ENCODE results near the gene DENND1A. TPM values are rescaled to one million over a fixed set of nuclear protein-coding genes. Genes with fewer than 3 reads are reported as not detected.

DENND1A gene
- total and polyA plus RNA-seq, 2 experiments from 2014 or later = 13.1 to 28.7 TPM

DNA sequence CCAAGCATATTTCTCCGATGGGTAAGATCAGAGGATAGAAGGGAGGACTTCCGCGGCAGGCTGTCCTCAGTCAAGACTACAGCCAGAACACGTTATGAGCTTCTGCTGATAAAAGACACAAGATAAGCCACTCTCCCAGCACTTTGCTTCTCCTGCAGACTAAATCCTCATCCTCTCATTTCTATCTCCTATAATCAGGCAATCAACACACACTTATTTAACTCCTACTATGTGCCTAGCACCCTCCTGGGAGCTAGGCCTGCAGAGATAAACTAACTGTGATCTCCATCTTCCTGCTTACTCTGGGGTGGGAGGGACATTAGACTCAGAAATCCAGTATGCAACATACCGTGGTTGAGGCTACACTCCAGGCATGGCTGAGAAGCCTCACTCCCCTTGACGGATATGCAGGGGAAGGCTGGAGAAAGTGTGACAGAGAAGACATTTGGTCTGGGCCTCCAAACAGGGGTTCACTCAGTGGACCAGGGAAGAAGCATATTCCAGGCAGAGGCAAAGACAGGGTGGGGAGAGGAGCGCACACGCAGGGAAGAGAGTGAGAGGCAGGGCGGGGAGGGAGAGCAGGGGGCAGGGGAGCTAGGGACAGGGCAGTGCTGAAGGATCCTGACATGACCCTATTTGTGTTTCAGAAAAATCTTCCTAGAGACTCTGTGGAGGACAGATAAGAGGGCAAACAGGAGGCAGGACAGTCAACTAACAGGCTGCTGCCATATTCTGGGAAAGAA, 274.1 kb downstream of the DENND1A start:
- Histone ChIP-seq H3K27ac (ENCODE audit: low read depth) (no peak overlapping the region), H2AFZ (no peak overlapping the region), H3K36me3 (ENCODE audit: insufficient read depth) (no peaks in the 10 kb centered on the region), H3F3A (replicated peaks; ENCODE audit: low read depth) (no peaks in the 10 kb centered on the region), H3K4me1 (ENCODE audit: insufficient read depth) (peaks cover 15% of the 10 kb centered on the region), H4K20me1 (replicated peaks; ENCODE audit: insufficient read depth) (no peaks in the 10 kb centered on the region; the same call in 1 of the 2 replicates), H3K4me2 (no peak overlapping the region), H3K9me2 (ENCODE audit: insufficient read depth) (no peaks in the 10 kb centered on the region), H3K27me3 (ENCODE audit: insufficient read depth) (no peaks in the 10 kb centered on the region), H3K4me3 (no peak overlapping the region), H3K79me2 (replicated peaks; ENCODE audit: insufficient read depth) (no peaks in the 10 kb centered on the region)
- DNase-seq (ENCODE audit: low spot score) (no peak), ATAC-seq (no peak)
- no peak overlapping the region for H3K27ac Mint-ChIP-seq
- H3K36me3 Mint-ChIP-seq (ENCODE audit: low read depth) = peaks cover 7% of the 10 kb centered on the region; the same call in 2 of the 3 replicates
- H3K9me3 Mint-ChIP-seq = no peaks in the 10 kb centered on the region; the same call in 2 of the 3 replicates
- peaks cover 42% of the 10 kb centered on the region for H3K4me1 Mint-ChIP-seq
- no peak overlapping the region for H3K4me3 Mint-ChIP-seq
- TF ChIP-seq NANOG (IDR thresholded peaks at IDR 0.05; ENCODE audit: borderline replicate concordance) = no peak
- TF ChIP-seq CREB1 (CRISPR knock-in tag; IDR thresholded peaks at IDR 0.05; ENCODE audit: low read depth) = no peak
- H3K27me3 Mint-ChIP-seq (ENCODE audit: insufficient read depth, low read depth, poor library complexity) = no peaks in the 10 kb centered on the region

DNA sequence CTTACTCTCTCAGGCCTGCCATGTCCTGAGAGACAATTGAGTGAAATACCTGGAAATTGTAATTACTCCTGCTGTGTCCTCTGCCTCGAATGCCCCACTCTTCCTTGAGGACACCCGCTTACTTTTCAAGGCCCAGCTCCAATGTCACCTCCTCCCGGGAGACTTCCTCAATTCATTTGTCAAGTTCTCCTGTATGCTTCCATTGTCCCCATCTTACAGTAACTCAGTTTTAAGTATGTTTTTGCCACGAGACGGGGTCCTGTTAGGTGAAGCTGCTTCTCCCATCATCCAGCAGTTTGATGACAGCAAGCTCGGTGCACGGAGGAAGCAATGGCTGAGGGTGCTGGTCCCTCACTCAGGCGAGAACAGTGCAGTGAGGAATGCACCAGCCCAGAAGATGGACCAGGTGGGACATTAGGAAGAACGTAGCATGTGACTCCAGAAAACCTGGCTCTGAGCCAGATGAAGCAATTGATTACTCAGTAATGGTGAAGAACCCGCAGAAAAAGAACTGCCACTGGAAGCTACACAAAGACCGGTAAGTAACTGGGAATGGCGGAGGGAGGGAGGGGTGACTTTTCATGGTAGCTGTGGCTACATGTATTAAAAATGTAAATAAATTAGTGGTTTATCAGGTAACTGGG, 274.8 kb downstream of the DENND1A start:
- no peak for DNase-seq (ENCODE audit: low spot score)
- Mint-ChIP-seq H3K36me3 (ENCODE audit: low read depth) (peaks cover 7% of the 10 kb centered on the region; the same call in 2 of the 3 replicates), H3K27ac (no peak overlapping the region), H3K9me3 (no peaks in the 10 kb centered on the region; the same call in 2 of the 3 replicates), H3K4me3 (no peak overlapping the region), H3K27me3 (ENCODE audit: insufficient read depth, low read depth, poor library complexity) (no peaks in the 10 kb centered on the region), H3K4me1 (peaks cover 35% of the 10 kb centered on the region)
- Histone ChIP-seq H2AFZ (no peak overlapping the region), H3K27ac (ENCODE audit: low read depth) (no peak overlapping the region), H3K27me3 (ENCODE audit: insufficient read depth) (no peaks in the 10 kb centered on the region), H3K36me3 (ENCODE audit: insufficient read depth) (no peaks in the 10 kb centered on the region), H3K4me1 (ENCODE audit: insufficient read depth) (peaks cover 15% of the 10 kb centered on the region), H3F3A (replicated peaks; ENCODE audit: low read depth) (no peaks in the 10 kb centered on the region), H3K4me3 (no peak overlapping the region), H3K9me2 (ENCODE audit: insufficient read depth) (no peaks in the 10 kb centered on the region), H3K79me2 (replicated peaks; ENCODE audit: insufficient read depth) (no peaks in the 10 kb centered on the region), H3K4me2 (no peak overlapping the region), H4K20me1 (replicated peaks; ENCODE audit: insufficient read depth) (no peaks in the 10 kb centered on the region; the same call in 1 of the 2 replicates)
- no peak for ATAC-seq
- TF ChIP-seq STAT1 (IDR thresholded peaks at IDR 0.05; ENCODE audit: unreplicated experiment) = no peak
- TF ChIP-seq, protein P1, sequence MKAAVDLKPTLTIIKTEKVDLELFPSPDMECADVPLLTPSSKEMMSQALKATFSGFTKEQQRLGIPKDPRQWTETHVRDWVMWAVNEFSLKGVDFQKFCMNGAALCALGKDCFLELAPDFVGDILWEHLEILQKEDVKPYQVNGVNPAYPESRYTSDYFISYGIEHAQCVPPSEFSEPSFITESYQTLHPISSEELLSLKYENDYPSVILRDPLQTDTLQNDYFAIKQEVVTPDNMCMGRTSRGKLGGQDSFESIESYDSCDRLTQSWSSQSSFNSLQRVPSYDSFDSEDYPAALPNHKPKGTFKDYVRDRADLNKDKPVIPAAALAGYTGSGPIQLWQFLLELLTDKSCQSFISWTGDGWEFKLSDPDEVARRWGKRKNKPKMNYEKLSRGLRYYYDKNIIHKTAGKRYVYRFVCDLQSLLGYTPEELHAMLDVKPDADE (IDR thresholded peaks at IDR 0.05) = no peak
- TF ChIP-seq ZNF331 (CRISPR knock-in tag; IDR thresholded peaks at IDR 0.05; ENCODE audit: low read depth) = no peak
- TF ChIP-seq, protein P2, sequence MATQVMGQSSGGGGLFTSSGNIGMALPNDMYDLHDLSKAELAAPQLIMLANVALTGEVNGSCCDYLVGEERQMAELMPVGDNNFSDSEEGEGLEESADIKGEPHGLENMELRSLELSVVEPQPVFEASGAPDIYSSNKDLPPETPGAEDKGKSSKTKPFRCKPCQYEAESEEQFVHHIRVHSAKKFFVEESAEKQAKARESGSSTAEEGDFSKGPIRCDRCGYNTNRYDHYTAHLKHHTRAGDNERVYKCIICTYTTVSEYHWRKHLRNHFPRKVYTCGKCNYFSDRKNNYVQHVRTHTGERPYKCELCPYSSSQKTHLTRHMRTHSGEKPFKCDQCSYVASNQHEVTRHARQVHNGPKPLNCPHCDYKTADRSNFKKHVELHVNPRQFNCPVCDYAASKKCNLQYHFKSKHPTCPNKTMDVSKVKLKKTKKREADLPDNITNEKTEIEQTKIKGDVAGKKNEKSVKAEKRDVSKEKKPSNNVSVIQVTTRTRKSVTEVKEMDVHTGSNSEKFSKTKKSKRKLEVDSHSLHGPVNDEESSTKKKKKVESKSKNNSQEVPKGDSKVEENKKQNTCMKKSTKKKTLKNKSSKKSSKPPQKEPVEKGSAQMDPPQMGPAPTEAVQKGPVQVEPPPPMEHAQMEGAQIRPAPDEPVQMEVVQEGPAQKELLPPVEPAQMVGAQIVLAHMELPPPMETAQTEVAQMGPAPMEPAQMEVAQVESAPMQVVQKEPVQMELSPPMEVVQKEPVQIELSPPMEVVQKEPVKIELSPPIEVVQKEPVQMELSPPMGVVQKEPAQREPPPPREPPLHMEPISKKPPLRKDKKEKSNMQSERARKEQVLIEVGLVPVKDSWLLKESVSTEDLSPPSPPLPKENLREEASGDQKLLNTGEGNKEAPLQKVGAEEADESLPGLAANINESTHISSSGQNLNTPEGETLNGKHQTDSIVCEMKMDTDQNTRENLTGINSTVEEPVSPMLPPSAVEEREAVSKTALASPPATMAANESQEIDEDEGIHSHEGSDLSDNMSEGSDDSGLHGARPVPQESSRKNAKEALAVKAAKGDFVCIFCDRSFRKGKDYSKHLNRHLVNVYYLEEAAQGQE (IDR thresholded peaks at IDR 0.05; ENCODE audit: unreplicated experiment) = no peak
- no peak for TF ChIP-seq EZH2phosphoT487 (IDR thresholded peaks at IDR 0.05; ENCODE audit: unreplicated experiment)
- TF ChIP-seq POLR2AphosphoS5 (IDR thresholded peaks at IDR 0.05; ENCODE audit: low read depth) = no peak
- TF ChIP-seq EZH2 (IDR thresholded peaks at IDR 0.05; ENCODE audit: low read depth, unreplicated experiment) = no peak
- no peak for TF ChIP-seq NANOG (IDR thresholded peaks at IDR 0.05; ENCODE audit: borderline replicate concordance)
- TF ChIP-seq ZNF114 (CRISPR knock-in tag; IDR thresholded peaks at IDR 0.05) = no peak
- TF ChIP-seq, protein P3, sequence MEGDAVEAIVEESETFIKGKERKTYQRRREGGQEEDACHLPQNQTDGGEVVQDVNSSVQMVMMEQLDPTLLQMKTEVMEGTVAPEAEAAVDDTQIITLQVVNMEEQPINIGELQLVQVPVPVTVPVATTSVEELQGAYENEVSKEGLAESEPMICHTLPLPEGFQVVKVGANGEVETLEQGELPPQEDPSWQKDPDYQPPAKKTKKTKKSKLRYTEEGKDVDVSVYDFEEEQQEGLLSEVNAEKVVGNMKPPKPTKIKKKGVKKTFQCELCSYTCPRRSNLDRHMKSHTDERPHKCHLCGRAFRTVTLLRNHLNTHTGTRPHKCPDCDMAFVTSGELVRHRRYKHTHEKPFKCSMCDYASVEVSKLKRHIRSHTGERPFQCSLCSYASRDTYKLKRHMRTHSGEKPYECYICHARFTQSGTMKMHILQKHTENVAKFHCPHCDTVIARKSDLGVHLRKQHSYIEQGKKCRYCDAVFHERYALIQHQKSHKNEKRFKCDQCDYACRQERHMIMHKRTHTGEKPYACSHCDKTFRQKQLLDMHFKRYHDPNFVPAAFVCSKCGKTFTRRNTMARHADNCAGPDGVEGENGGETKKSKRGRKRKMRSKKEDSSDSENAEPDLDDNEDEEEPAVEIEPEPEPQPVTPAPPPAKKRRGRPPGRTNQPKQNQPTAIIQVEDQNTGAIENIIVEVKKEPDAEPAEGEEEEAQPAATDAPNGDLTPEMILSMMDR (conservative IDR thresholded peaks at IDR 0.05; ENCODE audit: low read depth in 2 of 2) = no peak
- no peak for TF ChIP-seq CREB1 (CRISPR knock-in tag; IDR thresholded peaks at IDR 0.05; ENCODE audit: low read depth)
